Thyroid gland (tissue), 4 donors: ENCODE measurements around the gene LILRB5. TPM values are rescaled to one million over a fixed set of nuclear protein-coding genes. Genes with fewer than 3 reads are reported as not detected.

ENCODE experiments used
- DNase-seq, 2 donors: peaks; one replicate each; pipeline ENCODE4 v3.0.0-alpha.2; 2019
- H3K27ac ChIP-seq, 3 donors: fragments of 200-600 bp; sonication (generic); 1 replicate in 2 of 3; 2 replicates in 1 of 3; pipeline ENCODE4 v1.5.1; 2016 to 2019; ENCODE audit warnings: mild to moderate bottlenecking in 1 of 3, moderate library complexity in 1 of 3
- H3K27me3 ChIP-seq: fragments of 200-600 bp; sonication (generic); one replicate; pipeline ENCODE4 v1.5.1; 2019
- H3K36me3 ChIP-seq, 2 donors: fragments of 200-600 bp; sonication (generic); one replicate each; pipeline ENCODE4 v1.5.1; 2016 to 2019
- H3K4me1 ChIP-seq, 2 donors: fragments of 200-600 bp; sonication (generic); one replicate each; pipeline ENCODE4 v1.5.1; 2017 to 2019
- H3K4me3 ChIP-seq, 3 donors: fragments of 200-600 bp; sonication (generic); replicated peaks in 1 of 3; 1 replicate in 2 of 3; 2 replicates in 1 of 3; pipeline ENCODE4 v1.5.1; 2016; ENCODE audit warnings: mild to moderate bottlenecking in 1 of 3
- H3K9me3 ChIP-seq: fragments of 200-600 bp; sonication (generic); one replicate; pipeline ENCODE4 v1.5.1; 2017
- POLR2A ChIP-seq, 2 donors: fragments of 450-650 bp; IDR thresholded peaks; one replicate each; pipeline ENCODE4 v1.6.1; 2017; ENCODE audit warnings: antibody characterized with exemption in 2 of 2, mild to moderate bottlenecking in 2 of 2, moderate library complexity in 1 of 2
- WGBS, 2 donors: methylation state at CpG; one replicate each; pipeline ENCODE4 v1.1.5; 2017; 5-methylcytosine and 5-hydroxymethylcytosine counted together
- intact Hi-C: fragments of 100-400 bp; cut with DNase I; formaldehyde crosslinking; loops from one replicate; pipeline ENCODE4 v1.15.1; 2023
- total RNA-seq, 4 donors: library from RNA; depleted of rRNA; stranded (reverse); fragments of >200 nt; gene quantifications; one replicate each; pipeline ENCODE4 v1.2.3, GENCODE V29; 2016
- TF ChIP-seq, protein P1 (sequence below), 6 experiments: fragments of 200-600 bp in 3 of 6; fragments of 450-650 bp in 3 of 6; sonication (generic) in 3 of 6; IDR thresholded peaks; one replicate each; pipeline ENCODE4 v1.5.1; 2016 to 2019; ENCODE audit warnings: antibody characterized with exemption in 6 of 6, mild to moderate bottlenecking in 2 of 6, inconsistent platforms in 1 of 6, moderate library complexity in 1 of 6

The LILRB5 gene
- total RNA-seq = 10 to 100 TPM in 1 of 4 donors, 1 to 10 TPM in 3; 2.0 to 11.4 (median 5.9) TPM

- 48 to 67% methylated on average over 8 to 9 of the region's 9 CpGs for whole genome bisulfite sequencing, 2 donors
- no peak for DNase-seq
- intact Hi-C loops = no loop called here
- Histone ChIP-seq H3K27me3 (no peaks in the 10 kb centered on the region), H3K27ac (no peak within 1 kb of the TSS), H3K4me3 (no peak within 1 kb of the TSS), H3K4me1 (no peaks in the 10 kb centered on the region), H3K9me3 (no peaks in the 10 kb centered on the region), H3K36me3 (no peaks in the 10 kb centered on the region)
- TF ChIP-seq, protein P1, sequence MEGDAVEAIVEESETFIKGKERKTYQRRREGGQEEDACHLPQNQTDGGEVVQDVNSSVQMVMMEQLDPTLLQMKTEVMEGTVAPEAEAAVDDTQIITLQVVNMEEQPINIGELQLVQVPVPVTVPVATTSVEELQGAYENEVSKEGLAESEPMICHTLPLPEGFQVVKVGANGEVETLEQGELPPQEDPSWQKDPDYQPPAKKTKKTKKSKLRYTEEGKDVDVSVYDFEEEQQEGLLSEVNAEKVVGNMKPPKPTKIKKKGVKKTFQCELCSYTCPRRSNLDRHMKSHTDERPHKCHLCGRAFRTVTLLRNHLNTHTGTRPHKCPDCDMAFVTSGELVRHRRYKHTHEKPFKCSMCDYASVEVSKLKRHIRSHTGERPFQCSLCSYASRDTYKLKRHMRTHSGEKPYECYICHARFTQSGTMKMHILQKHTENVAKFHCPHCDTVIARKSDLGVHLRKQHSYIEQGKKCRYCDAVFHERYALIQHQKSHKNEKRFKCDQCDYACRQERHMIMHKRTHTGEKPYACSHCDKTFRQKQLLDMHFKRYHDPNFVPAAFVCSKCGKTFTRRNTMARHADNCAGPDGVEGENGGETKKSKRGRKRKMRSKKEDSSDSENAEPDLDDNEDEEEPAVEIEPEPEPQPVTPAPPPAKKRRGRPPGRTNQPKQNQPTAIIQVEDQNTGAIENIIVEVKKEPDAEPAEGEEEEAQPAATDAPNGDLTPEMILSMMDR (IDR thresholded peaks at IDR 0.05) = no peak
Measured at GRCh38 chr19:54257116-54257480, at the start of gene LILRB5. TSS of gene LILRB5 (minus strand) at chr19:54257273. CDS start at chr19:54257193, 80 bp downstream.

GRCh38 chr19:54305141-54305540 lies 48.1 kb upstream of the LILRB5 start:
- Histone ChIP-seq H3K4me3 (no peak overlapping the region), H3K36me3 (no peaks in the 10 kb centered on the region), H3K4me1 (no peaks in the 10 kb centered on the region), H3K9me3 (no peaks in the 10 kb centered on the region), H3K27me3 (no peaks in the 10 kb centered on the region), H3K27ac (no peak overlapping the region)
- intact Hi-C loops = no loop called here
- no peak for TF ChIP-seq POLR2A (IDR thresholded peaks at IDR 0.05)
- TF ChIP-seq, protein P1 (IDR thresholded peaks at IDR 0.05) = no peak
- no peak for DNase-seq
- WGBS, 2 donors = 81 to 85% methylated on average over 1 of the region's 1 CpG

DNA sequence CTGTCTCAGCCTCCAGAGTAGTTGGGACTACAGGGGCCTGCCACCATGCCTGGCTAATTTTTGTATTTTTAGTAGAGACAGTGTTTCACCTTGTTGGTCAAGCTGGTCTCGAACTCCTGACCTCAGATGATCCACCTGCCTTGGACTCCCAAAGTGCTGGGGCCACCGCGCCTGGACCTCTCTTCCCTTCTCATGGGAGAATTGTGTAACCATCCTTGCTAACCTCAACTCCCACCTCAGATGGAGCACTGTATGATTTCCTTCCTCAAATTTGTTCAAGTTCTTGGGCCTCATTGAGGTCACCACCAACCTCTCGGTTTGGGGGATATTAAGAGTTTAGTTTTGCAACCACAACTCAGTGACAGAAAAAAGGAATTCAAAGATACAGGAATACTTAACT lies 45.2 kb upstream of the LILRB5 start:
- no peak overlapping the region for H3K4me3 ChIP-seq
- H3K9me3 ChIP-seq = no peaks in the 10 kb centered on the region
- no peak for DNase-seq
- no peak for TF ChIP-seq POLR2A (IDR thresholded peaks at IDR 0.05)
- TF ChIP-seq, protein P1 (IDR thresholded peaks at IDR 0.05) = no peak
- no peak overlapping the region for H3K27ac ChIP-seq
- no peaks in the 10 kb centered on the region for H3K27me3 ChIP-seq
- WGBS, 2 donors = 71 to 78% methylated on average over 4 of the region's 4 CpGs
- intact Hi-C loops = no loop called here
- no peaks in the 10 kb centered on the region for H3K36me3 ChIP-seq
- H3K4me1 ChIP-seq = no peaks in the 10 kb centered on the region

DNA sequence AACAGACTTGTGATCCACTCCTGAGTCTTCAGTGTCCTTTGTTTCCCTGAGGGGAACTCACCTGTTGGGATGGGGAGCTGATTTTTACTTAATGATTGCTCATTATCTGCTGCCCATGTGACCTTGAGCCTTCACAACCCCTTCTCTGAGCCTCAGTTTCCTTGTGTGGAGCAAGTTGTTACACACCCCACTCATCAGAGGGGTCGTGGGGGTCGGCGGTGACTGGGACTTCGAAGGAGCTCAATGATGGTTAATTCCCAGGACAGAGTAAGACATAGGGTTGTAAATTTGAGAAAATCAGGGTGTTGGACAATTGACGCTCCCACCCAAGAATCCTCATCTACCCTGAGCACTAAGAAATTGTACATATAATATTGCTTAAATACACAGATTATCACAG lies 42.4 kb upstream of the LILRB5 start:
- Histone ChIP-seq H3K27ac (no peak overlapping the region), H3K36me3 (no peaks in the 10 kb centered on the region), H3K4me3 (no peak overlapping the region), H3K9me3 (no peaks in the 10 kb centered on the region), H3K27me3 (no peaks in the 10 kb centered on the region), H3K4me1 (no peaks in the 10 kb centered on the region)
- 80 to 90% methylated on average over 5 of the region's 5 CpGs for WGBS, 2 donors
- TF ChIP-seq, protein P1 (IDR thresholded peaks at IDR 0.05) = no peak
- TF ChIP-seq POLR2A (IDR thresholded peaks at IDR 0.05) = no peak
- intact Hi-C loops = no loop called here
- DNase-seq = no peak

DNA sequence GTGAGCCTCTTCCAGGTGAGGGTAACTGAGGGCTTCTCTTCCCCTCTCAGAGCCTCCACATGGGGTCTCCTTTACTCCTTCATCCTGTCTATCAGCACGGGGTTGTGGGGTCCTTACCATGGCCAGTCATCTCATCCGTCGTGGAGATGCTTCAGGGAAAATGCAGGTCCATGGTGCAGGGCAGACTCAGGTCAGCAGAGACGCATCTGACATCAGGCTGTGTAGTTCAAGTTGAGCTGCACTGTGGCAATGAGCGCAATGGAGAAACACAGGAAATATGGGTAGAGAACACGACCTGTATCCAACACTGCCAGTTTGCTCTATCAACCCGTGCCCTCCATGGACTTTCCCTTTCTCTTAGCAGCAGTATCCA lies 42.0 kb upstream of the LILRB5 start:
- intact Hi-C loops = no loop called here
- Histone ChIP-seq H3K27me3 (no peaks in the 10 kb centered on the region), H3K4me3 (no peak overlapping the region), H3K27ac (no peak overlapping the region), H3K9me3 (no peaks in the 10 kb centered on the region), H3K36me3 (no peaks in the 10 kb centered on the region), H3K4me1 (no peaks in the 10 kb centered on the region)
- TF ChIP-seq POLR2A (IDR thresholded peaks at IDR 0.05) = no peak
- TF ChIP-seq, protein P1 (IDR thresholded peaks at IDR 0.05) = no peak
- DNase-seq = no peak
- 67% methylated on average over 7 of the region's 7 CpGs for WGBS, 2 donors
